ENCODE data around the gene SEC31A. TPM values are rescaled to one million over a fixed set of nuclear protein-coding genes. Genes with fewer than 3 reads are reported as not detected.
"Not testable (repeated sequence)": the region's sequence is repeated elsewhere in the genome, so short reads cannot be mapped to it uniquely, and the experiment has no call there.

SEC31A gene
- total RNA-seq, 6 experiments from 2014 or later: 304 to 395 (median 384) TPM

- no peak for DNase-seq
- Mint-ChIP-seq H3K4me3 (no peak overlapping the region), H3K27ac (no peak overlapping the region), H3K36me3 (ENCODE audit: low read depth) (no peaks in the 10 kb centered on the region), H3K4me1 (ENCODE audit: low read depth) (peaks cover 15% of the 10 kb centered on the region), H3K9me3 (no peaks in the 10 kb centered on the region), H3K27me3 (ENCODE audit: insufficient read depth) (no peaks in the 10 kb centered on the region; the same call in 1 of the 2 replicates)
- TF ChIP-seq CTCF (IDR thresholded peaks at IDR 0.05): no peak
Measured at GRCh38 chr4:82921795-82922194, 30.8 kb upstream of the SEC31A start.

- Mint-ChIP-seq H3K36me3 (ENCODE audit: low read depth) (no peaks in the 10 kb centered on the region), H3K9me3 (no peaks in the 10 kb centered on the region), H3K4me1 (ENCODE audit: low read depth) (peaks cover 15% of the 10 kb centered on the region), H3K27me3 (ENCODE audit: insufficient read depth) (no peaks in the 10 kb centered on the region; the same call in 1 of the 2 replicates), H3K27ac (no peak overlapping the region), H3K4me3 (no peak overlapping the region)
- TF ChIP-seq CTCF (IDR thresholded peaks at IDR 0.05): no peak
- DNase-seq: no peak
Measured at GRCh38 chr4:82919386-82919785, 28.4 kb upstream of the SEC31A start.

GRCh38 chr4:82918091-82918490 lies 27.1 kb upstream of the SEC31A start:
- Mint-ChIP-seq H3K36me3 (ENCODE audit: low read depth) (no peaks in the 10 kb centered on the region), H3K27ac (no peak overlapping the region), H3K27me3 (ENCODE audit: insufficient read depth) (no peaks in the 10 kb centered on the region; the same call in 1 of the 2 replicates), H3K4me1 (ENCODE audit: low read depth) (peaks cover 15% of the 10 kb centered on the region), H3K9me3 (no peaks in the 10 kb centered on the region), H3K4me3 (no peak overlapping the region)
- DNase-seq: no peak
- no peak for TF ChIP-seq CTCF (IDR thresholded peaks at IDR 0.05)

GRCh38 chr4:82913968-82914367 lies 23.0 kb upstream of the SEC31A start:
- H3K27ac Mint-ChIP-seq; DNase-seq; H3K9me3 Mint-ChIP-seq; H3K4me1 Mint-ChIP-seq (ENCODE audit: low read depth); H3K4me3 Mint-ChIP-seq; H3K27me3 Mint-ChIP-seq (ENCODE audit: insufficient read depth); H3K36me3 Mint-ChIP-seq (ENCODE audit: low read depth): not testable (repeated sequence)

- DNase-seq: no peak
- Mint-ChIP-seq H3K4me1 (ENCODE audit: low read depth) (0 out of 2 replicates have a peak, but pooled peaks cover 5% of the 10 kb centered on the region), H3K27me3 (ENCODE audit: insufficient read depth) (no peaks in the 10 kb centered on the region), H3K4me3 (no peak overlapping the region), H3K36me3 (ENCODE audit: low read depth) (peaks cover 5% of the 10 kb centered on the region), H3K9me3 (no peaks in the 10 kb centered on the region), H3K27ac (peak overlapping the region; percentile 51; the same call in 1 of the 2 replicates)
- TF ChIP-seq CTCF (IDR thresholded peaks at IDR 0.05): no peak
Measured at GRCh38 chr4:82913305-82913704, 22.4 kb upstream of the SEC31A start.

- Mint-ChIP-seq H3K4me1 (ENCODE audit: low read depth) (peaks cover 16% of the 10 kb centered on the region), H3K27me3 (ENCODE audit: insufficient read depth) (no peaks in the 10 kb centered on the region), H3K27ac (no peak overlapping the region), H3K9me3 (no peaks in the 10 kb centered on the region), H3K36me3 (ENCODE audit: low read depth) (peaks cover 5% of the 10 kb centered on the region), H3K4me3 (no peak overlapping the region)
- TF ChIP-seq CTCF (IDR thresholded peaks at IDR 0.05): no peak
- DNase-seq: no peak
Measured at GRCh38 chr4:82909326-82909725, 18.4 kb upstream of the SEC31A start.

Measured in HFFc6 (cell line).